HuH-7.5 (cell line): ENCODE measurements around the gene ETNK2.
"Not testable (repeated sequence)": the region's sequence is repeated elsewhere in the genome, so short reads cannot be mapped to it uniquely, and the experiment has no call there.

ENCODE experiments used
- DNase-seq: peaks from one replicate; pipeline ENCODE4 v3.0.0; 2011; ENCODE audit warnings: low spot score

ETNK2 gene

DNA sequence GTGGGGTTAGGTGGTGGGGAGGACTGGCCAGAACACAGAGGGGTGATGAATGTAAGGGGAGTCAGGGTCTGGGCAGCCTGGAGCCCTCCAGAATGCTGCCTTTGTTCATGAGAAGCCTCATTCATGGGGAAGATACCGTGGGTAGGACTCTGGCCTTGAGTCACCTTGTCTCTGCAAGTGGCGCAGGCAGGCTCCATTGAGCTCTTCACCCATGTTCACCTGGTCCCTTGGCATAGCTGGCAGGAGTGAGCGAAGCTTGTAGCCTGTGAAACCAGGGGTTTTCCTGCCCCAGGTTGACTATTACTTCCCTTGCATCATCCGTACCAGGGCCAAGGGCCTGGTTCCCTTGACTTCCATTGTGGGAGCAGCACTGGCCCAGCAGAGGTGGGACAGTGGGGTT lies 53.2 kb downstream of the ETNK2 start:
- DNase-seq = no peak

DNA sequence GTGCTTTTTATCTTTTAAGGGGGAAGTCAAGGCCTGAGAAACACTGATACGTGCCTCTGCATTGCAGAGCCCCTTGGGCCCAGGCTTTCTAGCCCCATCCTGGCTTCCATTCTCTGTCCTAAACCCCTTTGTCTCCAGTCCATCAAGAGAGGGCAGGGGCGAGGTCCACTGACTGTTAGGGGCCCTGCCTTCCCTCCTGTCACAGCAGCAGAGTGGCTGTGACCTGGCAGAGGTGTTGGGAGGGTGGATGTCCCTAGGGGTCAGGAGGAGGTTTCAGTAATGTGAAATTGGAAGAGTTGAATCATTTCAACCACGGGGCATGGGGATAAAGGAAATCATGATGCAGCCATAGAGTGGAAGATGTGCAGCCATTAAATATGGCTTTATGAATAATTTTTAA lies 54.9 kb downstream of the ETNK2 start:
- no peak for DNase-seq

DNA sequence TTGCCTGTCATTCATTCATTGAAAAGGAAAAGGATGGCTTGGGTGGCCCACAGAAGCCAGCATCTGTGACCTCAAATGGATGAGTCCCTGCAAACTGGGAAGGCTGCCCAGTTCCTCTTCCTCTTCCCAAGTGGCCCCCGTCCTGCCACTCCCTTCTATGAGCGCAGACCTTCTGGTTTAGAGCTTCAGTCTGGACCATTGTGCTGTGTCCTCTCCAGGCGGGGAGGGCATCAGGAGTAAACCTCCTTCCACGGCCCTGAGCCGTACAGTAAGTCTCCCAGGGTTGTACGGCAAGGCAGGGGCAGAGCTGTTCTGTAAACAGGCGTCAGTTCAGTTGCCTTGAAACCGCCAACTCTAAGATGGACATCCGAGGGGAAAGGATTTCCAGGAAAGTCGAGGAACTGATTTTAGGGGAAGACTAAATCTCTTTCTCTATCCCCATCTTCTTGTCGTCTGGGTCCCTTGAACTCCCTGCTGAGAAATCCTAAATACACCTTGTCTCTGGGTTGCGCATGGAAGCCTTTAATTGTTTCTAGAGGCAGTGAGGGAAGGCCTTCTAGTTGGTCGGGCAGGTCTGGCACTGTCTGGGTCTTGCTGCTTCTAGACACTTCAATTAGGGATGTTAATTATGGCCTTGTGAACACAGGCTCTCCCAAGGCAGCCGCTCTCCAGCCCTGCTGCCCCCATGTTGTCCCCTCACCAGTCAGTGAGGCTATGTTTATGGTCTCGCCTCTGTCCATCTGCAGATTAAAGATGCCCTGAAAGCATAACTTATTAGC lies 56.8 kb downstream of the ETNK2 start:
- no peak for DNase-seq

DNA sequence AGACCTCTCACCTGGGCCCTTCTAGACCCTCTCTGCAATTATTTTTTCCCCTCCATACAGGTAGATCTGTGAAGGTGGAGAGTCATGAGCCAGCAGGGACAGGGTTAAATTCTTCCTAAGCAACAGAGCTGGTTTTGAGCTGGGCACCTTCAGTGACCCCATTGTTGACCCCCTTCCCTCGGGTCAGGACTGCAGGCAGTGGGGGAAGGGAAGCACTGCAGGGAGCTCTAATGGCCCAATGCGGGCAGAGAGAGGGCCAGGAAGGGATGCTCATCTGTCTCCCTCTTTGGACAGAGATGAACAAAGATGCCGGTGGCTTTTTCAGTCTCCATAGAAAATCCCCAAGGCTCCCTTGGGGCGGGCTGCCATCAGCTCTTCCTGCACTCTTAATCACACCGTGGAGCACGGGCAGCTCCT lies 57.5 kb downstream of the ETNK2 start:
- no peak for DNase-seq

DNA sequence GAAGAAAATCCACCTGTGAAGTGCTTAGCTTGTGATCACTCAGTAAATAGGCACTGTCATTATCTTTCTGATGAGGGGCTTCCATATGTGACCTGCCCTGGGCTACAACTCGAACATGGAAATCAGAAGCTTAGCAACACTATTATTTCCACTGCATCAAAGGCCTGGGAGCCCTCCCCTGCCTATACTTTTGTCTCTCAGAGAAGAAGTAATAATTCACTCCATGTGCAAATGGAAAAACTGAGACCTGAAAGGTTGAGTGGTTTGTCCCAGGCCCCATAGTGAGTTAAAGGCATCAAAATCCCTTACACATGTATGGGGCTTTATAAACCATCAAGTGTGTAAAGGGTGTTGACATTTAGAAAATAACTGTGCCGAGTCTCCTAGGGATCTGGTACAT lies 58.1 kb downstream of the ETNK2 start:
- no peak for DNase-seq

DNA sequence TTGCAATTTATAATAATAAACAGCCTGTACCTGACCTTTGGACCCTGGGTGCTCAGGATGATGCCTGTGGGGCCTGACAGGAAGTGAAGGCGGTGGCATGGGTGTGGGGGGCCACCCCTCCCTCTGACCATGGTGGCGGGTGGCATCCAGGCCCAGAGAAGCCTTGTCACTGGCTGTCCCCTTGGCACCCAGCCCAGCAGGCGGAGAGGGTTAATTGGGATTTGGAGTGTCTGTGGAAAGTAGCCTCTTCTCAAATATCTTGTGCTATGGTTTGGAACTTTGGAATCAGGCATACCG lies 58.5 kb downstream of the ETNK2 start:
- no peak for DNase-seq

DNA sequence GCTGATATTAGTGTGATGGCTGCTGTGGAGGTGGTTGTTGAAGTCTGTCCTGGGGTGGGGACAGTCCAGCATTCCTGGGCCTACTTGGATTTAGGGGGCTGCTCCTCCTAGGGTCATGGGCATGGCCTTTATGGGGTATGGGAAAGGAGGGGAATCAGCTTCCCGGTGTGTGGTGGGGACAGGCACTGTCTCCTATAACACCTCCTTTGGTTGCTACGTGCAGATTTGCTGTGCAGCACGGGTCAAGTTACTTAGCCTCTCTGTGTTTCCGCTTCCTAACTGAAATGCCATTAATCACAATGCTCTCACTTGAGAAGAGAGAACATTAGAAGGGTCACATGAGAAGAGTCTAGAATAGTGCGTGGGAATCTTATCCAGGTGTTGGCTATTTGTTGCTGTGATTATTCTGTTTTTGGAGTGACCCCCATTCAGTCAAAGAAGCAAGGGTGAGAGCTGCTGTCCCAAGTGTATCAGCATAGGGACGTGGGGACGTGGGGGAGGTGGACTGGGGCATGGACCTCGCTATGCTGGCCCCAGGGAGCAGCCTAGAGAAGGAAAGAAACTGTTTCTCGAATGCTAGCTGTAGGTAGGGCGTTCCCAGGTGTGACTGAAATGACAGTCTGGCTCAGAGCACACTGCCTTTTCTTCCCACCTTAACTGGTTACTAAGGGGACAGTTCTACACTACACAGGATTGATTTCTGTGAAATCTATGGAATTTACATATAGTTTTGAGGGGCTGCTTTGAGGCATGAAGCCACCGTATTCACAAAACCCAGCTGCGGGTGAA lies 59.0 kb downstream of the ETNK2 start:
- no peak for DNase-seq

DNA sequence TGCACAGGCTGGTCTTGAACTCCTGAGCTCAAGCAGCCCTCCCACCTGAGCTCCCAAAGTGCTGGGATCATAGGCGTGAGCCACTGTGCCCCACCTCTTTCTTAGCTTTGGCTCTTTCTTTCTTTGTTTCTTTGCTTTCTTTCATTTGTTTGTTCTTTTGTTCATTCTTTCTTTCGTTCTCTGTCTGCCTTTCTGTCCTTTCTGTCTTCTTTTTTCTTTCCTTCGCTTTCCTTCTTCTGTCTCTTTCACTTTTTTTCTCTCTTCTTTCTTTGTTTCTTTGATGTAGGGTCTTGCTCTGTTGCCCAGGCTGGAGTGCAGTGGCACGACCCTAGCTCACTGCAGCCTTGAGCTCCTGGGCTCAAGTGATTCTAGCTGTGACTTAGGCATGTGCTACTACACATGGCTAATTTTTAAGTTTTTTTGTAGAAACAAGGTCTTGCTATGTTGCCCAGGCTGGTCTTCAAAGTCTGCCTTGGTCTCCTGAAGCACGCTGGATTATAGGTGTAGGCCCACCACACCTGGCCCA lies 60.0 kb downstream of the ETNK2 start:
- DNase-seq = no peak

DNA sequence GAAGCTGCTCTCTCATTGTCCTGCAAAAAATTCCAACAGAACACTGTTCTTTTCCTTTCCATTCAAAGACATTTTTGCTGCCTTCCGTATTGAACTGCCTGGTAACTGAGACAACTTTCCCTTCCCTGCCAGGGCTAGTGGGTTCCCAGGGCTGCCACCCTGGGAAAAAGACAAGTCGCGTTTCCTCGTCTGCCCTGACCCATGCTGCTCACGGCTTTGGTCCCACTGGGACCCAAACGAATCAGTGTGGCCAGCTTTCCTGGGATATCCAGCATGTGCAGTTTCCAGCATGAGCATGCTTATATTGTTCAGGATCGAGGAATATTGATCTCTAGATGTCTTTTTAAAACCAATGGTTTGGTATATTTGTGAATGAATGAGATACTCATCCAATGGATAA lies 60.8 kb downstream of the ETNK2 start:
- no peak for DNase-seq

DNA sequence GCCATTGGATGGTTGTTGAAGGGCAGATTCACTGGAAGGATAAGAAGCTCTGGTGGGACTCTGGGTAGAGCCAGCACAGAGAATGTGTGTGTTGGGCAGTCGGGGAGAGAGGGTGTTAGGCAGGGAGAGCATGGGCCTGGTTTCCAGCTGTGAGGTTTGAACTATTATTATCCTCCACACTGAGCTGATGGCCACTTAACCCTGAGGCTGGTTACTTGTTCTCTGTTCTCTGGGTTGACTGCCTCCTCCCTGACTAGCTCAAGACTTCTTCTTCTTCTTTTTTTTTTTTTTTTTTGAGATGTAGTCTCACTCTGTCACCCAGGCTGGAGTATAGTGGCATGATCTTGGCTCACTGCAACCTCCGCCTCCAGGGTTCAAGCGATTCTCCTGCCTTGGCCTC lies 61.7 kb downstream of the ETNK2 start:
- DNase-seq = not testable (repeated sequence)

DNA sequence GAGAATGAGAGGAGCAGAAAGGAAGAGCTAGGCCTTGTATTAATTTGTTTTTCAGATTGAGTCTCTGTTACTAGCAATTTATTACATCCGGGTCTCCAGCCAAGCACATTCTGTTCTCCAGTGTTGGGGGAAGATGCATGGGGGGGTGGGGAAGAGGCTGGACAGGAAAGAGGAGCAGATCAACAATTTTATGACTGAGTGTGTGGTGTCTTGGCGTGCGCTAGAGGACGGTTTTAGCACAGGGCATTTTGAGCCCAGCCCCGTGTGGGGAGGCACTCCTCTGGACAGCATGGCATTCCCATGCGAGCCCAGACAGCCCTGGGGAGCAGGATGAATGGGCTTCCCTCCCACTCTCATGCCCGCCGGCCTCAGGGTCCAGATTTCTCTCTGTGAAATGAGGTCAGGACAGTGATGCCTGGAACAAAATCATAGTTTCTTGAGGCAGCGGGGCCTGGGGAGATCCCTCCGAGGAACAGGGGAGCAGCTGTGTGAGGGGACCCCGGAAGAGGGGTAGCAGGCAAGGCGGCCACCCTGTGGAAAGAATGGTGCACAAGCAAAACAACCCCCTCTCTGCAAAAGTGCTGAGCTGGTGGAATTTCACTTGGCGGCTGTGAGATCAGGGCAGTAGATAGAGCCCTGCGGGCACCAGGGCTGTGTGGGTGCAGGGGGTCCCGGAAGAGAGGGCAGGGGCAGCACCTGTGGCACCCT lies 62.6 kb downstream of the ETNK2 start:
- DNase-seq = no peak

DNA sequence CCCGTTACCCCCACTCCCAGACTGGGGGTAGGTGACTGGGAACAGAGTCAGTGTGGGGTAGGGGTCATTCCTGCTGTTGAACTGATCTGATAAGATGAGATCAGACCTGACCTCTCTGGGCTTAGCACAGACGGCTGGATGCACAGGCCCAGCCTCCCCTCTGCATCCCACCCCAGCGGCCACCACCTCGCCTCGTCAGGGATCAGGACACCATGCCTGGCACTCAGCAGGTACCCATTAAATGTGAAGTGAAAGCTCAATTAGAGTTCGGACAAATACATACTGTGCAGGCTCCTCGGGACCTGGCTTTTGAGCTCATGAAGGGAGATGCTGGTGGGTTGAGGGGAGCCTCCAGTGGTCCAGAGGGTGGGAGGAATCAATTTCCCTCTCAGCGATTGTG lies 63.2 kb downstream of the ETNK2 start:
- no peak for DNase-seq

DNA sequence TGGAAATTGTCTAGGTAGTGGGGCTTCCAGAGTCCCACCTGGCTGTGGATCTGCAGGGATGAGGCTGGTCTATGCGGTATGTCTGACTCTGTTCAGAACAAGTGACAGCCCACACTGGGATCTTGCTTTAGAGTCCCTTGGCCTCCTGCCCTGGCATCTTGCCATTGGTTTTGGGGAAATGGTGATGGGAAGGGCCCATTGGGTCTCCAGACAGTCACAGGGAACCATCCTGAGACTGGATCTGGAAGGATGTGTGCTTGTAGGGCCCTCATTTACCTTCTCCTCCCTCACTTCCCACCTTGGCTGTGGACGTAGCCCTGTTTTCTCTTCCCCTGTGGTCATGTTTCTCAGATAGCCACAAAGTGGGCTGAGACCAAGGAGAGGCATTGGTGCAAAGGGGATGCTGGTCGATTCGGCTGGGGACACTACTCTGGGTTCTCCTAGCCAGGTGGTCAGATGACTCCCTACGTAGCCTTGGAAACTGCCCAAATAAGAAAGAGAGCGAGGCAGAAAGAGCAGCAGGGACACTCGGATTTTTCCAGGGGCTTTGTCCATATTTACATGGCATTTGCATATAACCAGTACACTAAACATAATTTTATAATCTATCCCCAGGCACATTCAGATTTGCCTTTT lies 63.8 kb downstream of the ETNK2 start:
- no peak for DNase-seq

DNA sequence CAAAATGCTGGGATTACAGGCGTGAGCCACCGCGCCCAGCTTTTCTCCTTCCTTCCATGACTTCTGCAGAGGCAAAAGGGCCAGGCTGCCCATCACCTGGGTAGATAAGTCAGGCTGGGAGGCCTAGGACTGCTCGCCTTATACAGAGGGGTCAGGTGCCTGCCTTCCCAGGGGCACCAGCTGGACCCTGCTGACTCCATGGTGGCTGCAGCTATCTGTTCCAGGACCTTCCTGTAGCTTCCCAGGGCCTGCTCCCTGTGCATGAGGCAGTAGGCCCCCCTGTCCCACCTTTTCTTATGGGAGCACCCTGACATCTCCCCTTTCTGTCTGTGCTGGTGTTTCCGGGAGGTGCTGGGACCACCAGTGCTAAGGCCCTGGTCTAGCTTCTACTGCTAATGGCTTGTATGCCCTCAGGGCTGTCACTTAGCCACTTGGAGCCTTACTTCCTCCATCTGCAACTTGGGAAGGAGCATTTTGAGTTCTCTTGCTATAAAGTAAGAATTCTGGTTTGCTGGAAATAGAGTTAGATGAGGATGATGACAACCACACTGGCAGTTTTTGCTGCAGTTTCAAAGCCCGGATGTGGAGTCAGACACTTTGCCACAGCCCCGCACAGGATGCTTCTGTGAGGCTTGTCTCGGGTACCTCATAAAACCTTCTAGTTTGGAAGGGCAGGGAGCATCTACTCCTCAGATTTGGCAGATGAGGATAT lies 64.5 kb downstream of the ETNK2 start:
- DNase-seq = no peak

DNA sequence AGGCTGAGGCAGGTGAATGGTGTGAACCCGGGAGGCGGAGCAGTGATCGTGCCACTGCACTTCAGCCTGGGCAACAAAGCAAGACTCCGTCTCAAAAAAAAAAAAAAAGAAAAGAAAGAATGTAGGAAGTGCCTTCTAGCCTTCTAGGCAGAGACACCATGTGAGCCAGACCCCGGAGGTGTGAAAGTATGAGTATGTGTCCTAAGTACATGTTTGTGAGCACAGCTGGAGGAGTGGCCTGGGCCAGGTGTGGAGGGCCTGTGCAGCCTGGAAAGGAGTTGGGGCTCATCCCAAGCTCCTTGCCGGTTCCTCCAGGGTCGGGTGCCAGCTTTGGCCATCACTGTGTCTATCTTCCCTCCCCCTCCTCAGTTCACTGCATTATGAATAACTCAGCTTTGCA lies 66.0 kb downstream of the ETNK2 start:
- no peak for DNase-seq

DNA sequence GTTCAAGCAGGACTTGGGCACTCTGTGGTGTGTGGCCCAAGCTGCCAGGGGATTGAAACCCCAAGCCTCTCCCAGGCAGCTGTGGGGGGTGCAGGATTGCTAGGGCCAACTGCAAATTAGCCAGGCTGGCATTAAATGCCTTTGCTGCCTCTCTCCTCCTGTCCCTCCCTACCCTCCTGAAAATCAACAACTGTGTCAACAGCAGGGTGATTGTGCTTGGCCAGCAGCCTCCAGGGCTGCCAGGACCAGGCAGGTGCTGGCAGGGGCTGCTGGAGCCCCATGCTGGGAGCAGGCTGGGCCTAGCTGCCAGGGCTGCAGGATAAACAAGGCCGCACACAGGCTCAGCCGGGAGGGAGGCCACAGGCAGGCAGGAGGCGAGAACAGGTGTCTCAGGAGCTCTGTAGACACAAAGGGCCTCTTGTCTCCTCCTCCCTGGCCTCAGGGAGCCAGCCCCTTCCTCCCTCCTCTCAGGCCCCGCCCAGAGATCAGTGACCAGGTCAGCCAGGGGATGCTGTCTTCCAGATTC lies 67.5 kb downstream of the ETNK2 start:
- no peak for DNase-seq

DNA sequence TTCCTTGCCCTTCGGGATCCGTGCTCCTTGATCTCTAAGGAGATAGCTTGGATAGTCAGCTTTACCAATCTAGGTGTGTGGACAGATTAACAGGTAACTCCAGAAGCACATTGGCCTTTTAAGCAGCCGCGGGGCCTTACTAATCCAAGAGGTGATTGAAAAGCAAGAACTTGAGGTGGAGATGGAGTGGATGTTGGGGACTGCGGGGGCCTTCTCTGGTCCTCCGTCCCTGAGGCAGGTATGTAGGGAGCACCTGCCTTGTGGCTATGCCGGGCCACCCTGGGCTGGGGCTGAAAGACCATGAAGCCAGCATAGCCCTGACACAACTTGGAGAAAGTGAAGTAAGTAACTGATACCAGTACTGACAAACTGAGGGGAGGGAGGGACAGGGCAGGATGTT lies 68.4 kb downstream of the ETNK2 start:
- DNase-seq = no peak

DNA sequence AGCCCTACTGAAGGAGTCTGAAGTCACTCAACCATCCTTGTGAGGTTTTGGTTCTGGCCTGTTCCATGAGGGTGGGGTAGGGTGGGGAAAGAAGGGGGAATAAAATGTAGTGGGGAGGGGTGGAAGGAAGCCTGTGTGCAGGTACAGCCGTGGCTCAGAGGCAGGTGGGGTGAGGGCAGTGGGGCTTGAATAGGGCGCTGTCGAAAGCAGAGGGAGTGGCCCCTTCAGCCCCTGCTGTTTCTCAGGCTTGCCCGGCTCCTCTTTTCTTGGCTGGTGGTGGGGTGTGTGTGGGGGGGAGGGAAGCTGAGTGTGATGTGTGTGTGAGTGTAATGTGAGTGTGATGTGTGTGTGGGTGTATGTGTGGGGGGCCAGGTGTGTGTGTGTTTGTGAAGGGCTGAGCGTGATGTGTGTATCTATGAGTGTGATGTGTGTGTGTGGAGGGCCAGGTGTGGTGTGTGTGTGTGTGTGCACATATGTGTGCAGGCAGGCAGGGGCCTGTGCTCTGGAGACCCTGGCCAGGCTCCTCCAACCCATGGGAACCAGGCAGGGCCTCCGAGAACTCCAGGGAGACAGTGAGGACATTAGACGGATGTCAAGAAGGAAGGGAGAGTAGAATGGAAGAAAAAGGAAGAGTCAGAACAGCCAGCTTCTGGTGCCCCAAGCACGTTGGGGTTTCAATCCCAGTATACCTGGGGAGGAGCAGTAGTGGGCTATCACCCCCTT lies 69.9 kb downstream of the ETNK2 start:
- no peak for DNase-seq

DNA sequence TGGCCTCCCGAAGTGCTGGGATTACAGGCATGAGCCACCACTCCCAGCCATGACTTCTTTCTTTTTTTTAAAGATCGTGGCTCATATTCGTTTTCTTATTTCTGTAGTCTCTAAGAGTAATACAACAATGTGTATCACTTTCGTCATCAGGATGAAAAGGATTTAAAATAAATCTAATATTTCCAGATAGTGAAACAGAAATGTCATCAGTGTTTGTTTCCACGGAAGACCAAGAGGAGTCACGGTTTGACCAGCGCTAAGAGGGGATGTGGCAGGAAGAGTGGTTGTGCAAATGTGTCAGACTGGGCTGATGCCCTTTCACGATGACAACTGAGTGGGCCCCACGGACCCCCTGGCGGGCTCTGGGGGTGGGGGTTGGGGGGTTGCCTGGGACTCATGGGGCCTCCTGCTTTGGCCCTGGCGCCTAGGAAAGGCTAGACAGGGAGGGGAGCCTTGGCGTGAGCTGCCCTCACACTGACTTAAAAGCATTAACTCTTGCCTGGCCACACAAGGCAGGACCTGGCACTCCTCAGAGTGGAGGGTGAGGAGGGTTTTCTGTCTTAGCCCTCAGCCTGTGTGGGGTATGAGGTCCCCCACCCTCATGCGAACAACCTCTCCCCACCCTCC lies 70.6 kb downstream of the ETNK2 start:
- DNase-seq = no peak
